GM12892 (cell line): ENCODE measurements around the gene SMYD3.

Experiments
- DNase-seq: peaks from one replicate; pipeline ENCODE4 v3.0.0; 2011; ENCODE audit not compliant: insufficient read length
- FAIRE-seq: peaks from 2 replicates; lab custom pipeline; 2011; peaks lifted over from hg19 to GRCh38; lab: Jason Lieb, UNC
- POLR2A ChIP-seq: IDR thresholded peaks from 2 replicates; pipeline ENCODE4 v1.6.1; 2011; ENCODE audit warnings: low read depth, low read length, control low read depth
- POLR2AphosphoS5 ChIP-seq: IDR thresholded peaks from 2 replicates; pipeline ENCODE4 v1.6.1; 2011; ENCODE audit warnings: low read depth, low read length, control low read depth
- TAF1 ChIP-seq: IDR thresholded peaks from 2 replicates; pipeline ENCODE4 v1.6.1; 2011; ENCODE audit warnings: low read depth, mild to moderate bottlenecking, control low read depth, low read length, borderline replicate concordance

Gene SMYD3

GRCh38 chr1:246279402-246279801, 227.7 kb downstream of the SMYD3 start:
- TF ChIP-seq POLR2A (no peak), POLR2AphosphoS5 (no peak), TAF1 (no peak)
- DNase-seq = no peak
- FAIRE-seq = no peak

GRCh38 chr1:246278371-246278770, 228.7 kb downstream of the SMYD3 start:
- TF ChIP-seq POLR2AphosphoS5 (no peak), TAF1 (no peak), POLR2A (no peak)
- FAIRE-seq (no peak), DNase-seq (no peak)

- TF ChIP-seq POLR2AphosphoS5 (no peak), TAF1 (no peak), POLR2A (no peak)
Observed at GRCh38 chr1:246275036-246275435, 232.0 kb downstream of the SMYD3 start.

GRCh38 chr1:246274186-246274585, 232.9 kb downstream of the SMYD3 start:
- no peak for FAIRE-seq
- no peak for DNase-seq
- TF ChIP-seq POLR2AphosphoS5 (no peak), TAF1 (no peak), POLR2A (no peak)

More at GRCh38 chr1:246275036-246275435, 232.0 kb downstream of the SMYD3 start:
- DNase-seq (no peak), FAIRE-seq (no peak)

GRCh38 chr1:246271516-246271915, 235.6 kb downstream of the SMYD3 start:
- DNase-seq (no peak), FAIRE-seq (no peak)
- TF ChIP-seq TAF1 (no peak), POLR2AphosphoS5 (no peak), POLR2A (no peak)

GRCh38 chr1:246270236-246270635, 236.8 kb downstream of the SMYD3 start:
- TF ChIP-seq POLR2A = no peak
- no peak for TF ChIP-seq POLR2AphosphoS5
- no peak for TF ChIP-seq TAF1
- FAIRE-seq (no peak), DNase-seq (no peak)

GRCh38 chr1:246269466-246269865, 237.6 kb downstream of the SMYD3 start:
- no peak for TF ChIP-seq POLR2AphosphoS5
- TF ChIP-seq POLR2A = no peak
- no peak for TF ChIP-seq TAF1
- FAIRE-seq (no peak), DNase-seq (no peak)

GRCh38 chr1:246267896-246268295, 239.2 kb downstream of the SMYD3 start:
- FAIRE-seq = no peak
- no peak for DNase-seq
- TF ChIP-seq POLR2AphosphoS5 = no peak
- TF ChIP-seq TAF1 = no peak
- TF ChIP-seq POLR2A = no peak

- no peak for TF ChIP-seq POLR2AphosphoS5
- TF ChIP-seq TAF1 = no peak
- TF ChIP-seq POLR2A = no peak
- FAIRE-seq = no peak
Observed at GRCh38 chr1:246267426-246267825, 239.7 kb downstream of the SMYD3 start.

GRCh38 chr1:246265481-246265880, 241.6 kb downstream of the SMYD3 start:
- TF ChIP-seq TAF1 (no peak), POLR2A (no peak), POLR2AphosphoS5 (no peak)

More at GRCh38 chr1:246267426-246267825, 239.7 kb downstream of the SMYD3 start:
- DNase-seq = no peak

GRCh38 chr1:246262281-246262680, 244.8 kb downstream of the SMYD3 start:
- TF ChIP-seq POLR2A (no peak), TAF1 (no peak), POLR2AphosphoS5 (no peak)
- no peak for DNase-seq
- FAIRE-seq = no peak

More at GRCh38 chr1:246265481-246265880, 241.6 kb downstream of the SMYD3 start:
- FAIRE-seq = no peak
- DNase-seq = no peak

- FAIRE-seq (no peak), DNase-seq (no peak)
- no peak for TF ChIP-seq POLR2A
- TF ChIP-seq TAF1 = no peak
- TF ChIP-seq POLR2AphosphoS5 = no peak
Observed at GRCh38 chr1:246261639-246262038, 245.4 kb downstream of the SMYD3 start.

- DNase-seq = no peak
- no peak for FAIRE-seq
- no peak for TF ChIP-seq POLR2A
- TF ChIP-seq POLR2AphosphoS5 = no peak
- no peak for TF ChIP-seq TAF1
Observed at GRCh38 chr1:246258250-246258649, 248.8 kb downstream of the SMYD3 start.
